Fibroblast of skin of scalp (primary cell): ENCODE data around the gene SERPINB6.
A peak's percentile ranks its signal among the peaks of the same experiment; 100 is the strongest.
"Not testable (repeated sequence)": the region's sequence is repeated elsewhere in the genome, so short reads cannot be mapped to it uniquely, and the experiment has no call there.

Experiments
- DNase-seq: peaks from one replicate; pipeline ENCODE4 v3.0.0-alpha.2; 2013

Gene SERPINB6

GRCh38 chr6:2977799-2978590 lies 6.6 kb upstream of the SERPINB6 start:
- no peak for DNase-seq

GRCh38 chr6:2977290-2977689 lies 5.9 kb upstream of the SERPINB6 start:
- no peak for DNase-seq

DNA sequence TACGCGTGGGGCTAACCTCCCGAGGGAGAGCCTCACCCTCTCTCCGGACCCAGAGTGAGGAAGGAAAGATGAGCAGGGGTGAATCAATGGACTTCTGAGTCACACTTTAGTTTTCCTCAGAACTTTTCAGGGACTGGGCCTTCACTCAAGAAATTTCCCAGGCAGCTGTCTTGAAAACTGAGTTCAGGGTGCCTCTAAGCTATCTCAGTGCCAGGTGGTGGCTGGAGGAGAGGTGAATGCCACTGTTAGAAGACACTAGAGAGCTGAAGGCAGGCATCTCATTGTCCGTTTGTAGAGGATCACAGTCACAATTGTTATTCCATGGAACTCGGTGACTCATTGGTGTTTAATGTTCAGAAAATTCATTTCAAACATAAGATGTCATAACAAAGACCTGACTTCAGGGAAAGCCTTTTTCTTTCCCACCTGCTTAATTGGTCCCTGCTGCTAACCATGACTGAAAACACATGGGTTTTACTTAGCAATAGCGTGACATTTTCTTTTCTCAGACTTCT lies 5.3 kb upstream of the SERPINB6 start:
- DNase-seq, result peak; percentile 84

GRCh38 chr6:2976060-2976459 lies 4.7 kb upstream of the SERPINB6 start:
- no peak for DNase-seq

- DNase-seq, result peak; percentile 51
These were observed 2.3 kb upstream of the SERPINB6 start for GRCh38 chr6:2973676-2974075.

GRCh38 chr6:2973180-2973579 lies 1.8 kb upstream of the SERPINB6 start:
- DNase-seq, result not testable (repeated sequence)

- not testable (repeated sequence) for DNase-seq
These were observed 1.3 kb upstream of the SERPINB6 start for GRCh38 chr6:2972685-2973084.

- DNase-seq, result not testable (repeated sequence)
These were observed 786 bp upstream of the SERPINB6 start for GRCh38 chr6:2972219-2972487.

GRCh38 chr6:2970753-2971419 lies 481 bp downstream of the SERPINB6 start:
- DNase-seq, result peak; percentile 43

- no peak for DNase-seq
These were observed 1.2 kb downstream of the SERPINB6 start for GRCh38 chr6:2970034-2970685.

DNA sequence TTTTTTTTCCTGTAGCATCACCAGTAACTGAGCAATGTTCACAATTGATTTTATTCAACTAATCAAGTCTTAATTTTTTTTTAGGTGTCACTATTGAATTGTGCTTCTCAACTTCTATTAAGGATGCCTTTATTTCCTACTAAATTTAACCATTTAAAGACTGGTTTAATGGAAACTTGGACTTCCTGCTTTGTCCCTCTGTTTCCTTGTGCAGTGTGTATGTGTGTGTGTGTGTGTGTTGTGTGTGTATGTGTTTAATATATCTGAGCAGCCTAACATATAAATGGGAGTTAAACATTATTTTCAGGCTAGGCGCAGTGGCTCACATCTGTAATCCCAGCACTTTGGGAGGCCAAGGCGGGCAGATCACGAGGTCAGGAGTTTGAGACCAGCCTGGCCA lies 1.8 kb downstream of the SERPINB6 start:
- DNase-seq, result no peak

GRCh38 chr6:2968600-2969135 lies 2.7 kb downstream of the SERPINB6 start:
- DNase-seq, result no peak

- no peak for DNase-seq
These were observed 3.4 kb downstream of the SERPINB6 start for GRCh38 chr6:2967936-2968335.

DNA sequence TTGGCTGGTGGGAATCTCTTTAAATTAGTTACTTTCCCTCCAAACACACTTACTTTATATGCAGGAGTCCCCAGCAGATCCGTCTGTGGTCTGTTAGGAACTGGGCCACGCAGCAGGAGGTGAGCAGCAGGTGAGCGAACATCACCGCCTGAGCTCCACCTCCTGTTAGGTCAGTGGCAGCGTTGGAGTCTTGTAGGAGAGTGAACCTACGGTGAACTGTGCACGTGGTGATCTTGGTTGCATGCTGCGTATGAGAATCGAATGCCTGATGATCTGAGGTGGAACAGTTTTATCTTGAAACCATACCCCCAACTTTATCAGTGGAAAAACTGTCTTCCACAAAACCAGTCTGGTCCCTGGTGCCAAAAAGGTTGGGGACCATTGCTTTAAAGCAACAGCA lies 5.0 kb downstream of the SERPINB6 start:
- no peak for DNase-seq

DNA sequence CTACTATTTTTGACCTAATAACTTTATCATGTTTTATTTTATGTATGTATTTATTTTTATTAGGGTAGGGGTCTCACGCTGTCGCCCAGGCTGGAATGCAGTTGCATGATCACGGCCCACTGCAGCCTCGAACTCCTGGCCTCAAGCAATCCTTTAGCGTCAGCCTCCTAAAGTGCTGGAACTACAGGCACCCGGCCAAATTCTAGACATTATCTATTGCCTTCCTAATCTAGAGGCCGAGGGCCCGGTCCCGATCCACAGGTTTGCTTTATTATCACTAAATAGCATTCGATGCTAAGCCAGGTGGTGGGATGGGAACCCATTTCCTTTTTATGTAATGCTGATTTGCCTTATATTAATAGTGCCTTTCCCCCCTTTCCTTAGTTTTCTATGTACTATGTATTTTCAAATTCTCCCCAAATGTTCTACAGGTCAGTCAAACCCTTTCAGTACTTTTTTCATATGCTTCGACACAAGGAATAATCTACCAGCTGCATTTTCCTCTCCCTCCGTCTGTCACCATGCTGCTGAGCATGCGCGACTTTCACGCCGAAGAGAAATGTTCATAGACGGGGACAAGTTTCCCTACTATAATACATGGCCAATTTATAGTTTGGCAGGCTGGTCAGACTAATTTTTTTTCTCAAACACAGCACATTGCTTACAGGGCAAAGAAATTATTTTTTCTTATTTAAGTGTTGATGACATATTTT lies 6.4 kb downstream of the SERPINB6 start:
- DNase-seq, result no peak

- DNase-seq, result no peak
These were observed 7.6 kb downstream of the SERPINB6 start for GRCh38 chr6:2963756-2964155.

GRCh38 chr6:2962636-2963035 lies 8.7 kb downstream of the SERPINB6 start:
- DNase-seq, result no peak

DNA sequence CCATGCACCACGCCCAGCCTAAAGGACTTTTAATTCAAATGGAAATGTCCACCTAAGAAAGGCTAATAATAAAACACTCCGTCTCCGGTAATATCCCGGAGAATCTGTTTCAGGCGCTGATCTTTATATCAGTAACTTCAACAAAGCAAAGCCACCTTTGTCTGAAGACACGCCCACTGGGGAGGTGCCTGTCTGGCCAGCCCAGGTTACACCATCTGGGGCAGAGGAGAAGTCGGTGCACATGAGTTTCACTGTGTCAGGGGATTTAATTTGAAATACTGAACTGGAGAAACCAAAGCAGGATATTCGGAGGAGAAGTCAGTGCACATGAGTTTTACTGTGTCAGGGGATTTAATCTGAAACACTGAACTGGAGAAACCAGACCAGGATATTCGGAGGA lies 9.4 kb downstream of the SERPINB6 start:
- DNase-seq, result no peak

GRCh38 chr6:2961506-2961905 lies 9.9 kb downstream of the SERPINB6 start:
- no peak for DNase-seq

DNA sequence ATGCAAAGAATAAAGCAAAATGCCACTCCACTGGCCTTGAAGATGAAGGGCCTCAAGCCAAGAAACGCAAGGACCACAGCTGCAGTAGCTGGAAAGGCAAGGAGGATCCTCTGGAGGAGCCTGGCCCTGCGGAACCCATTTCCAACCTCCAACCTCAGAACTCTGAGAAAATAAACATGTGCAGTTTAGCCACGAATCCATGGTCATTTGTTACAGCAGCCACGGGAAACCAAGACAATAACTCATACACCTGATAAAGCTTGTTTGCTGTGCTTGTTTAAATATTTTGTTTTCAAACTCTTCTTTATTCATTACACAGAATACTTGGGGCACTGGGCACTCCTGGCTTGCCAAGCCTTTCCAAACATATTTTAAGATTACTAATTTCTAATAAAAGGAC lies 10.4 kb downstream of the SERPINB6 start:
- no peak for DNase-seq

- DNase-seq, result peak; percentile 88
These were observed 11.3 kb downstream of the SERPINB6 start for GRCh38 chr6:2959909-2960719.

DNA sequence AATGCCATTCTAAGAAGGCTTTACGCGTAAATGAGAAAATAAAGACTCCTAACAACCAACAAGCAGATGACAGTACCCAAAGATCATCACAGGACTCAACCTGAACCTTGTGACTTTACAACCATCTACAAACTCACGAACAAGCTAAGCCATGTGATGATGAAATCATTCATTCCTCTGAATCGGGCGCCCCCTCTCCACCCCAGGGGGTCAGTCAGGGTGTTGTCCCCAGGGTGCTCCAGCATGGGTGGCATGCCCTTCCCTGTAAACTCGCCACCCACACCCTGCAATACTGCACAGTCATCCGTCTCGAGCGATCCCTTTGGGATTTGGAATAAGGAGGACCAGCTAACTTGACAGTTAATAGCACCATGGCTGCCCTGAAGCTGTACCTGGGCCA lies 12.6 kb downstream of the SERPINB6 start:
- no peak for DNase-seq
